ENCODE measurements around the gene C1orf210.

Gene C1orf210

DNA sequence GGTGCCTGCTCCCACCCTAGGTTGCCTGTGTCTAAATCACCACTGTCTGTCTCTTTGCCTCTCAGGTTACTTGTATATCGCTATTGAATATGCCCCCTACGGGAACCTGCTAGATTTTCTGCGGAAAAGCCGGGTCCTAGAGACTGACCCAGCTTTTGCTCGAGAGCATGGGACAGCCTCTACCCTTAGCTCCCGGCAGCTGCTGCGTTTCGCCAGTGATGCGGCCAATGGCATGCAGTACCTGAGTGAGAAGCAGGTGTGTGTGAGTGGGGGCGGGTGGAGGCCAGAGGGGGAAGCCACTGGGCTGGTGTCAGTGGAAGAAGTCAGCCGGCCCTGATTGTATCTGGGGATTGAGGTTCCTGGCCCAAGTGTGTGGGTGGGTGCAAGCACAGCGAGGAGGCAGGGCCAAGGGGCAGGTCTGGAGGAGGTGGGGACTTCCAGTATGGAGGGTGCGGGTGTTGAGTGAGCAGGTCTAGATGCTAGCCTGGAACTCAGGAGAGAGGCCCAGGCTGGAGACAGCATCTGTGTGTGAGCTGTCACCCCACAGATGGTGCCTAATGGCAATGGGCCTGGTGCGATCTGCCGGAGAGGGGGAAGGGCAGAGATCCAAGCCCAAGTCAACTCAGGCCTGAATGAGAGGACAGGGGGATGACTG is 32.6 kb upstream of the C1orf210 start:
- Histone ChIP-seq H3K27me3 (ENCODE audit: insufficient read depth, low read length) (no peaks in the 10 kb centered on the region), H3K9ac (ENCODE audit: low read length) (no peak overlapping the region), H3K4me3 (ENCODE audit: low read depth, low read length, poor library complexity, severe bottlenecking) (no peak overlapping the region), H2AFZ (ENCODE audit: low read length) (no peak overlapping the region), H3K36me3 (ENCODE audit: insufficient read depth, low read length) (no peaks in the 10 kb centered on the region), H3K4me1 (ENCODE audit: insufficient read depth, low read length, severe bottlenecking) (no peaks in the 10 kb centered on the region), H3K9me3 (ENCODE audit: low read length) (no peaks in the 10 kb centered on the region), H3K9me2 (ENCODE audit: low read depth, low read length) (no peaks in the 10 kb centered on the region), H3F3A (ENCODE audit: insufficient read depth, low read length) (no peaks in the 10 kb centered on the region), H3K27ac (ENCODE audit: low read depth, low read length, poor library complexity, severe bottlenecking) (no peak overlapping the region), H3K79me2 (ENCODE audit: insufficient read depth, low read length) (no peaks in the 10 kb centered on the region), H3K4me2 (ENCODE audit: low read length) (no peak overlapping the region), H4K20me1 (ENCODE audit: insufficient read depth, low read length) (no peaks in the 10 kb centered on the region)
- no peak for TF ChIP-seq EZH2 (IDR thresholded peaks at IDR 0.05; ENCODE audit: borderline replicate concordance, low read length)
- TF ChIP-seq, protein P1, sequence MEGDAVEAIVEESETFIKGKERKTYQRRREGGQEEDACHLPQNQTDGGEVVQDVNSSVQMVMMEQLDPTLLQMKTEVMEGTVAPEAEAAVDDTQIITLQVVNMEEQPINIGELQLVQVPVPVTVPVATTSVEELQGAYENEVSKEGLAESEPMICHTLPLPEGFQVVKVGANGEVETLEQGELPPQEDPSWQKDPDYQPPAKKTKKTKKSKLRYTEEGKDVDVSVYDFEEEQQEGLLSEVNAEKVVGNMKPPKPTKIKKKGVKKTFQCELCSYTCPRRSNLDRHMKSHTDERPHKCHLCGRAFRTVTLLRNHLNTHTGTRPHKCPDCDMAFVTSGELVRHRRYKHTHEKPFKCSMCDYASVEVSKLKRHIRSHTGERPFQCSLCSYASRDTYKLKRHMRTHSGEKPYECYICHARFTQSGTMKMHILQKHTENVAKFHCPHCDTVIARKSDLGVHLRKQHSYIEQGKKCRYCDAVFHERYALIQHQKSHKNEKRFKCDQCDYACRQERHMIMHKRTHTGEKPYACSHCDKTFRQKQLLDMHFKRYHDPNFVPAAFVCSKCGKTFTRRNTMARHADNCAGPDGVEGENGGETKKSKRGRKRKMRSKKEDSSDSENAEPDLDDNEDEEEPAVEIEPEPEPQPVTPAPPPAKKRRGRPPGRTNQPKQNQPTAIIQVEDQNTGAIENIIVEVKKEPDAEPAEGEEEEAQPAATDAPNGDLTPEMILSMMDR (IDR thresholded peaks at IDR 0.05; ENCODE audit: low read length): no peak

GRCh38 chr1:43316738-43317520 is 31.5 kb upstream of the C1orf210 start:
- no peak overlapping the region for H3K4me2 ChIP-seq (ENCODE audit: low read length)
- H3K9me3 ChIP-seq (ENCODE audit: low read length): no peaks in the 10 kb centered on the region
- no peak overlapping the region for H2AFZ ChIP-seq (ENCODE audit: low read length)
- no peaks in the 10 kb centered on the region for H4K20me1 ChIP-seq (ENCODE audit: insufficient read depth, low read length)
- H3K4me3 ChIP-seq (ENCODE audit: low read depth, low read length, poor library complexity, severe bottlenecking): no peak overlapping the region
- H3F3A ChIP-seq (ENCODE audit: insufficient read depth, low read length): no peaks in the 10 kb centered on the region
- no peak overlapping the region for H3K9ac ChIP-seq (ENCODE audit: low read length)
- no peaks in the 10 kb centered on the region for H3K27me3 ChIP-seq (ENCODE audit: insufficient read depth, low read length)
- no peaks in the 10 kb centered on the region for H3K79me2 ChIP-seq (ENCODE audit: insufficient read depth, low read length)
- no peaks in the 10 kb centered on the region for H3K4me1 ChIP-seq (ENCODE audit: insufficient read depth, low read length, severe bottlenecking)
- H3K36me3 ChIP-seq (ENCODE audit: insufficient read depth, low read length): no peaks in the 10 kb centered on the region
- H3K27ac ChIP-seq (ENCODE audit: low read depth, low read length, poor library complexity, severe bottlenecking): no peak overlapping the region
- TF ChIP-seq, protein P1 (IDR thresholded peaks at IDR 0.05; ENCODE audit: low read length): no peak
- TF ChIP-seq EZH2 (IDR thresholded peaks at IDR 0.05; ENCODE audit: borderline replicate concordance, low read length): no peak
- H3K9me2 ChIP-seq (ENCODE audit: low read depth, low read length): no peaks in the 10 kb centered on the region

DNA sequence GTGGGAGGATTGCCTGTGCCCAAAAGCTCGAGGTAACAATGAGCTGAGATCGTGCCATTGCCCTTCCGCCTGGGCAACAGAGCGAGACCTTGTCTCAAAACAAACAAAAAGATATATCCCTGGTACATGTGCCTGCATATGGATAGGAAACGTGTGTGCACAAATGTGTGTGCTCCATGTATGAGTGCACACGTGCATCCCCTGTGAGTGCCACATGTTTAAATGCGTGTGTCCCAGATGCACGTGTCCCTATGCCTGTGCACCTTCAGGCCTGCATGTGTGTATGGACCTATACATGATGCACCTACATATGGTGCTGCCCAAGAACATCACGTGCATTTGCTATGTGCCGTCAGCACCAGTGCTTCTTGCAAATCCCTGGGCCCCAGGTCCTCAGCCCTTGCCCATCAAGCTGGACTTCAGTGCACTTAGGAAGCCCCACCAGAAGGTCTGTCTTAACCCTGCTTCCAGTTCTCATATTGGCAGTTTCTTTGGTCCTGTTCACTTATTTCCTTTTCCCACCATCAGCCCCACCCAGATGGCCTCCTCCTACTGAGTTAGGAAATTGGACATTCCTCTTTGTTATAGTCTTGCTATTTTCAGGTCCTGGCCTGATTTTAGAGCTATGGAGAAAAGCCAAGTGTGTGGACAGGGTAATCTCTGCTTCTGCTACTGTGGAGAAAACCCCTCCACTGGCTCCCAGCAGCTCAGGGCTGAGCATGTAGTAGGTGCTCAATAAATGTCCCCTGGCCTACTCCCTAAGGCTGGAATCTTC is 30.8 kb upstream of the C1orf210 start:
- H3K4me1 ChIP-seq (ENCODE audit: insufficient read depth, low read length, severe bottlenecking): no peaks in the 10 kb centered on the region
- no peak overlapping the region for H2AFZ ChIP-seq (ENCODE audit: low read length)
- no peaks in the 10 kb centered on the region for H3K36me3 ChIP-seq (ENCODE audit: insufficient read depth, low read length)
- no peak for TF ChIP-seq EZH2 (IDR thresholded peaks at IDR 0.05; ENCODE audit: borderline replicate concordance, low read length)
- TF ChIP-seq, protein P1 (IDR thresholded peaks at IDR 0.05; ENCODE audit: low read length): no peak
- H3K4me2 ChIP-seq (ENCODE audit: low read length): no peak overlapping the region
- H3K9me3 ChIP-seq (ENCODE audit: low read length): no peaks in the 10 kb centered on the region
- no peak overlapping the region for H3K27ac ChIP-seq (ENCODE audit: low read depth, low read length, poor library complexity, severe bottlenecking)
- no peaks in the 10 kb centered on the region for H3F3A ChIP-seq (ENCODE audit: insufficient read depth, low read length)
- no peak overlapping the region for H3K4me3 ChIP-seq (ENCODE audit: low read depth, low read length, poor library complexity, severe bottlenecking)
- H3K9me2 ChIP-seq (ENCODE audit: low read depth, low read length): no peaks in the 10 kb centered on the region
- H3K27me3 ChIP-seq (ENCODE audit: insufficient read depth, low read length): no peaks in the 10 kb centered on the region
- no peaks in the 10 kb centered on the region for H4K20me1 ChIP-seq (ENCODE audit: insufficient read depth, low read length)
- no peak overlapping the region for H3K9ac ChIP-seq (ENCODE audit: low read length)
- H3K79me2 ChIP-seq (ENCODE audit: insufficient read depth, low read length): no peaks in the 10 kb centered on the region
